H1 (cell line): ENCODE data around the gene TEDDM1. TPM values are rescaled to one million over a fixed set of nuclear protein-coding genes. Genes with fewer than 3 reads are reported as not detected.

Experiments
- CTCF ChIA-PET: fragments of 300-600 bp; sonication (Branson Sonifier 250); formaldehyde crosslinking; loops from one replicate; lab custom pipeline; 2021; ENCODE audit not compliant: partially characterized antibody; lab: Charles Lee
- POLR2A ChIA-PET: fragments of 300-600 bp; sonication (Branson Sonifier 250); formaldehyde crosslinking; loops from one replicate; lab custom pipeline; 2021; ENCODE audit warnings: inconsistent platforms; ENCODE audit not compliant: partially characterized antibody; lab: Charles Lee
- DNase-seq, 2 experiments: peaks; one replicate each; pipeline versions ENCODE4 v3.0.0 to v3.0.0-alpha.2; 2010 to 2022; ENCODE audit warnings: low spot score in 2 of 2, low read depth in 1 of 2, mixed read lengths in 1 of 2
- FAIRE-seq: peaks from 2 replicates; lab custom pipeline; 2011; peaks lifted over from hg19 to GRCh38; lab: Jason Lieb, UNC
- H2AFZ ChIP-seq: 2 replicates; pipeline ENCODE4 v1.8.1; 2012; ENCODE audit warnings: low read length, inconsistent platforms
- H2AK5ac ChIP-seq: 2 replicates; pipeline ENCODE4 v1.6.1; 2013; ENCODE audit warnings: low read depth, low read length
- H2BK120ac ChIP-seq: replicated peaks from 2 replicates; pipeline ENCODE3; 2013; ENCODE audit warnings: low read depth, low read length, inconsistent platforms
- H2BK12ac ChIP-seq: 2 replicates; pipeline ENCODE4 v1.6.1; 2013; ENCODE audit warnings: low read depth, low read length
- H2BK15ac ChIP-seq: 2 replicates; pipeline ENCODE4 v1.6.1; 2013; ENCODE audit warnings: low read length
- H2BK20ac ChIP-seq: 2 replicates; pipeline ENCODE4 v1.6.1; 2013; ENCODE audit warnings: low read length
- H2BK5ac ChIP-seq: 2 replicates; pipeline ENCODE4 v1.6.1; 2013; ENCODE audit warnings: low read depth, low read length
- H3K14ac ChIP-seq: 2 replicates; pipeline ENCODE4 v1.6.1; 2013; ENCODE audit warnings: inconsistent platforms; ENCODE audit not compliant: insufficient read length
- H3K18ac ChIP-seq: 2 replicates; pipeline ENCODE4 v1.6.1; 2013; ENCODE audit warnings: low read length; ENCODE audit errors: extremely low read depth
- H3K23ac ChIP-seq: 2 replicates; pipeline ENCODE4 v1.6.1; 2013; ENCODE audit warnings: inconsistent platforms; ENCODE audit not compliant: insufficient read length
- H3K23me2 ChIP-seq: 2 replicates; pipeline ENCODE4 v1.6.1; 2013; ENCODE audit warnings: low read depth, low read length
- H3K27ac ChIP-seq: 2 replicates; pipeline ENCODE4 v1.6.1; 2011; ENCODE audit warnings: low read depth, low read length, inconsistent platforms
- H3K27me3 ChIP-seq, 4 experiments: replicated peaks in 1 of 4; 1 replicate in 1 of 4; 2 replicates in 3 of 4; pipeline versions ENCODE4 v1.6.1 to v1.8.1; 2011 to 2013; ENCODE audit warnings: low read length in 3 of 4, mild to moderate bottlenecking in 3 of 4, inconsistent platforms in 2 of 4, mixed read lengths in 2 of 4, moderate library complexity in 1 of 4; ENCODE audit not compliant: control insufficient read depth in 3 of 4, insufficient read depth in 3 of 4; ENCODE audit errors: extremely low read depth in 1 of 4
- H3K36me3 ChIP-seq, 4 experiments: 2 replicates each; pipeline versions ENCODE4 v1.6.1 to v1.8.1; 2011 to 2013; ENCODE audit warnings: mild to moderate bottlenecking in 4 of 4, low read length in 3 of 4, moderate library complexity in 2 of 4, control low read depth in 1 of 4, inconsistent platforms in 1 of 4; ENCODE audit not compliant: insufficient read depth in 4 of 4, control insufficient read depth in 2 of 4
- H3K4ac ChIP-seq: replicated peaks from 2 replicates; pipeline ENCODE3; 2013; ENCODE audit warnings: low read length, low read depth, mixed read lengths, inconsistent platforms; ENCODE audit not compliant: insufficient read length
- H3K4me1 ChIP-seq, 4 experiments: replicated peaks in 1 of 4; 1 replicate in 1 of 4; 2 replicates in 3 of 4; pipeline versions ENCODE4 v1.6.1 to v1.8.1; 2011 to 2013; ENCODE audit warnings: low read length in 3 of 4, inconsistent platforms in 2 of 4, mixed read lengths in 1 of 4; ENCODE audit not compliant: insufficient read depth in 4 of 4, control insufficient read depth in 3 of 4
- H3K4me2 ChIP-seq, 2 experiments: 2 replicates each; pipeline versions ENCODE4 v1.6.1 to v1.8.1; 2011 to 2013; ENCODE audit warnings: low read depth in 2 of 2, low read length in 2 of 2, control low read depth in 1 of 2, inconsistent platforms in 1 of 2, mild to moderate bottlenecking in 1 of 2; ENCODE audit not compliant: insufficient read depth in 1 of 2
- H3K4me3 ChIP-seq, 4 experiments: fragments of 200-600, 300-600 bp in 1 of 4; sonication (generic), shearing (Covaris generic), sonication (Bioruptor Twin) in 1 of 4; 2 replicates each; pipeline versions ENCODE4 v1.5.1 to v1.8.1; 2011 to 2016; ENCODE audit warnings: low read length in 4 of 4, low read depth in 3 of 4, control low read depth in 2 of 4, inconsistent platforms in 2 of 4, mild to moderate bottlenecking in 2 of 4, mixed read lengths in 1 of 4, moderate library complexity in 1 of 4; ENCODE audit not compliant: insufficient read depth in 2 of 4; ENCODE audit errors: extremely low read depth in 1 of 4
- H3K56ac ChIP-seq: replicated peaks from 2 replicates; pipeline ENCODE3; 2013; ENCODE audit warnings: low read depth, mild to moderate bottlenecking, mixed read lengths, low read length, inconsistent platforms; ENCODE audit not compliant: insufficient read length
- H3K79me1 ChIP-seq: 2 replicates; pipeline ENCODE4 v1.6.1; 2013; ENCODE audit warnings: low read depth, low read length, control low read depth
- H3K79me2 ChIP-seq, 2 experiments: 2 replicates each; pipeline versions ENCODE4 v1.6.1 to v1.8.1; 2012 to 2013; ENCODE audit warnings: low read length in 2 of 2, mild to moderate bottlenecking in 2 of 2, inconsistent platforms in 1 of 2; ENCODE audit not compliant: insufficient read depth in 2 of 2, control insufficient read depth in 1 of 2
- H3K9ac ChIP-seq, 4 experiments: replicated peaks in 1 of 4; 1 replicate in 1 of 4; 2 replicates in 3 of 4; pipeline versions ENCODE4 v1.6.1 to v1.8.1; 2011 to 2013; ENCODE audit warnings: low read depth in 3 of 4, low read length in 3 of 4, control low read depth in 2 of 4, mild to moderate bottlenecking in 2 of 4, moderate library complexity in 2 of 4, inconsistent platforms in 1 of 4; ENCODE audit errors: extremely low read depth in 1 of 4
- H3K9me3 ChIP-seq, 2 experiments: 2 replicates each; pipeline versions ENCODE4 v1.6.1 to v1.8.1; 2012 to 2013; ENCODE audit warnings: mild to moderate bottlenecking in 2 of 2, moderate library complexity in 2 of 2, control low read depth in 1 of 2, inconsistent platforms in 1 of 2, low read depth in 1 of 2, low read length in 1 of 2, mixed read lengths in 1 of 2; ENCODE audit not compliant: insufficient read depth in 2 of 2
- H4K20me1 ChIP-seq, 2 experiments: replicated peaks in 1 of 2; 2 replicates each; pipeline versions ENCODE3 to v1.8.1; 2011 to 2013; ENCODE audit warnings: inconsistent platforms in 2 of 2, low read length in 2 of 2, mild to moderate bottlenecking in 1 of 2; ENCODE audit not compliant: insufficient read depth in 2 of 2, control insufficient read depth in 1 of 2
- H4K5ac ChIP-seq: 2 replicates; pipeline ENCODE4 v1.6.1; 2013; ENCODE audit warnings: low read length, low read depth, mixed read lengths, inconsistent platforms; ENCODE audit not compliant: insufficient read length
- H4K8ac ChIP-seq: 2 replicates; pipeline ENCODE4 v1.8.0; 2013; ENCODE audit warnings: mild to moderate bottlenecking, moderate library complexity, low read length, inconsistent platforms; ENCODE audit not compliant: insufficient read depth; ENCODE audit errors: extremely low read depth
- H4K91ac ChIP-seq: replicated peaks from 2 replicates; pipeline ENCODE3; 2013; ENCODE audit warnings: low read length, mixed read lengths, inconsistent platforms; ENCODE audit not compliant: insufficient read length
- CBX5 ChIP-seq: fragments of 300-800, 300-1000 bp; sonication (generic); IDR thresholded peaks from 2 replicates; pipeline ENCODE4 v1.7.1; 2016; ENCODE audit warnings: antibody characterized with exemption, low read length, low read depth
- EZH2 ChIP-seq: fragments of 200-600 bp; sonication (generic); IDR thresholded peaks from 2 replicates; pipeline ENCODE4 v1.7.1; 2012; ENCODE audit warnings: low read depth, mild to moderate bottlenecking, moderate library complexity, low read length, inconsistent platforms; ENCODE audit not compliant: severe bottlenecking
- FOSL1 ChIP-seq: IDR thresholded peaks from 2 replicates; pipeline ENCODE4 v1.6.1; 2011; ENCODE audit warnings: mild to moderate bottlenecking, low read depth, low read length, moderate library complexity; ENCODE audit not compliant: insufficient read depth
- KDM1A ChIP-seq: fragments of 200-600, 300-600 bp; sonication (generic); IDR thresholded peaks from 2 replicates; pipeline ENCODE4 v1.7.1; 2016; ENCODE audit warnings: mild to moderate bottlenecking, low read length, borderline replicate concordance
- KDM4A ChIP-seq: IDR thresholded peaks from one replicate; pipeline ENCODE4 v1.7.1; 2012; ENCODE audit warnings: low read depth, mild to moderate bottlenecking, moderate library complexity, low read length, inconsistent platforms; ENCODE audit not compliant: severe bottlenecking
- NRF1 ChIP-seq: IDR thresholded peaks from 2 replicates; pipeline ENCODE4 v1.6.1; 2011; ENCODE audit warnings: mild to moderate bottlenecking, low read depth, low read length, improper control_type of control experiment
- PHF8 ChIP-seq: fragments of 200-600 bp; sonication (generic); conservative IDR thresholded peaks from 2 replicates; pipeline ENCODE4 v1.7.1; 2012; ENCODE audit warnings: low read depth, mild to moderate bottlenecking, inconsistent platforms, low read length, moderate library complexity
- POLR2A ChIP-seq, 2 experiments: IDR thresholded peaks; 1 replicate in 1 of 2; 2 replicates in 1 of 2; pipeline ENCODE4 v1.6.1; 2011; ENCODE audit warnings: low read depth in 2 of 2, low read length in 2 of 2, mild to moderate bottlenecking in 2 of 2; ENCODE audit errors: control extremely low read depth in 1 of 2
- POU5F1 ChIP-seq: IDR thresholded peaks from 2 replicates; pipeline ENCODE4 v1.6.1; 2011; ENCODE audit warnings: low read depth, mild to moderate bottlenecking, low read length, moderate library complexity
- RBBP5 ChIP-seq: IDR thresholded peaks from 2 replicates; pipeline ENCODE4 v1.7.1; 2012; ENCODE audit warnings: low read depth, mild to moderate bottlenecking, inconsistent platforms, low read length, moderate library complexity, borderline replicate concordance
- TAF7 ChIP-seq: optimal IDR thresholded peaks from 2 replicates; pipeline ENCODE3; 2011; ENCODE audit warnings: low read depth, mild to moderate bottlenecking, inconsistent platforms, low read length, moderate library complexity, borderline replicate concordance
- WGBS, 2 experiments: shearing (Covaris generic) in 1 of 2; methylation state at CpG; one replicate each; pipeline versions ENCODE4 v1.1.6 to v1.1.7; 2013 to 2015; ENCODE audit warnings: low lambda C conversion rate in 2 of 2, mixed read lengths in 2 of 2, inconsistent platforms in 1 of 2, low coverage in 1 of 2, missing lambda C conversion rate in 1 of 2; ENCODE audit not compliant: insufficient replicate concordance in 2 of 2, insufficient coverage in 1 of 2, insufficient read length in 1 of 2; ENCODE audit errors: extremely low coverage in 1 of 2, missing lambda C conversion rate in 1 of 2; 5-methylcytosine and 5-hydroxymethylcytosine counted together
- polyA plus RNA-seq, 7 experiments: library from polyadenylated mRNA; depleted of rRNA in 3 of 7; stranded (reverse) in 5 of 7; unstranded in 2 of 7; fragments of >200 nt in 5 of 7; fragments of 200-250 nt in 2 of 7; gene quantifications; 1 replicate in 5 of 7; 2 replicates in 1 of 7; 4 replicates in 1 of 7; pipeline versions ENCODE4 v1.2.1 to v1.2.3, GENCODE V29; 2011 to 2013; ENCODE audit warnings: missing spikeins in 2 of 7, mixed read lengths in 2 of 7
- total RNA-seq: library from RNA; stranded (reverse); fragmentation: NEBNext Ultra II Directional; extraction: Animal tissue kit (Norgen Biotek cat#: 25700); gene quantifications from 2 replicates; pipeline ENCODE4 v1.2.1, GENCODE V29; 2021
- TF ChIP-seq, protein P1 (sequence below): IDR thresholded peaks from 2 replicates; pipeline ENCODE4 v1.6.1; 2012; ENCODE audit warnings: low read length, inconsistent platforms

The TEDDM1 gene
- total and polyA plus RNA-seq, 2 of the 8 experiments (the other 6 are each of a cell fraction or from before 2014, with no cell fraction given): not detected

- H3K4me2 ChIP-seq: no peak overlapping the region
- H3K27me3 ChIP-seq: no peaks in the 10 kb centered on the region
- H3K9ac ChIP-seq: no peak overlapping the region
- H3K4ac ChIP-seq: no peak overlapping the region
- no peak overlapping the region for H2BK15ac ChIP-seq
- peaks cover 8 to 13% of the 10 kb centered on the region in 2 experiments for H4K20me1 ChIP-seq
- no peak overlapping the region for H4K91ac ChIP-seq
- no peak overlapping the region for H2AK5ac ChIP-seq
- H3K27ac ChIP-seq: no peak overlapping the region
- H2BK120ac ChIP-seq: no peak overlapping the region
- H3K4me1 ChIP-seq: no peaks in the 10 kb centered on the region
- H3K23me2 ChIP-seq: no peaks in the 10 kb centered on the region
- no peak overlapping the region for H3K18ac ChIP-seq
- no peak overlapping the region for H3K4me3 ChIP-seq
- no peak overlapping the region for H4K5ac ChIP-seq
- H4K8ac ChIP-seq: no peak overlapping the region
- no peak for FAIRE-seq
- H3K56ac ChIP-seq: no peak overlapping the region
- no peak overlapping the region for H2BK12ac ChIP-seq
- no peaks in the 10 kb centered on the region for H3K9me3 ChIP-seq
- H2AFZ ChIP-seq: no peak overlapping the region
- 88% methylated on average over 4 of the region's 4 CpGs; no CpG with 5 or more reads in 1 of the 2 experiments for WGBS, 2 experiments
- H2BK5ac ChIP-seq: no peak overlapping the region
- DNase-seq: no peak
- no peak overlapping the region for H3K14ac ChIP-seq
- H2BK20ac ChIP-seq: no peak overlapping the region
- ChIA-PET CTCF (interaction anchor here (0.6 to 3.7 kb wide), 8 partner anchors 13 to 295 kb away, joined by 3 to 14 read pairs (median 4); no protein-coding TSS in a partner anchor), POLR2A (interaction anchor here (0.9 to 6.5 kb wide), 9 partner anchors 9 to 295 kb away, joined by 3 to 69 read pairs (median 6); partner anchors contain the start of gene GLUL)
- H3K79me1 ChIP-seq: no peaks in the 10 kb centered on the region
- 0 out of 4 replicates have a peak, but pooled peaks cover 0 to 2% of the 10 kb centered on the region in 2 experiments for H3K79me2 ChIP-seq
- H3K36me3 ChIP-seq: peaks cover 14 to 39% (median 31%) of the 10 kb centered on the region in 4 experiments
- H3K23ac ChIP-seq: no peak overlapping the region
- TF ChIP-seq NRF1 (no peak), RBBP5 (no peak), POLR2A (IDR thresholded peaks at IDR 0.05; ENCODE audit: control extremely low read depth in 1 of 2, low read depth in 2 of 2, low read length in 2 of 2) (no peak), PHF8 (no peak), CBX5 (no peak), POU5F1 (no peak), KDM1A (no peak), KDM4A (no peak), TAF7 (no peak), EZH2 (no peak), FOSL1 (no peak)
- TF ChIP-seq, protein P1, sequence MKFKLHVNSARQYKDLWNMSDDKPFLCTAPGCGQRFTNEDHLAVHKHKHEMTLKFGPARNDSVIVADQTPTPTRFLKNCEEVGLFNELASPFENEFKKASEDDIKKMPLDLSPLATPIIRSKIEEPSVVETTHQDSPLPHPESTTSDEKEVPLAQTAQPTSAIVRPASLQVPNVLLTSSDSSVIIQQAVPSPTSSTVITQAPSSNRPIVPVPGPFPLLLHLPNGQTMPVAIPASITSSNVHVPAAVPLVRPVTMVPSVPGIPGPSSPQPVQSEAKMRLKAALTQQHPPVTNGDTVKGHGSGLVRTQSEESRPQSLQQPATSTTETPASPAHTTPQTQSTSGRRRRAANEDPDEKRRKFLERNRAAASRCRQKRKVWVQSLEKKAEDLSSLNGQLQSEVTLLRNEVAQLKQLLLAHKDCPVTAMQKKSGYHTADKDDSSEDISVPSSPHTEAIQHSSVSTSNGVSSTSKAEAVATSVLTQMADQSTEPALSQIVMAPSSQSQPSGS: no peak
Observed at GRCh38 chr1:182380199-182380598, 20.3 kb downstream of the TEDDM1 start.
